DND-41 (cell line): ENCODE measurements around the gene MYL4.

ENCODE experiments used
- ATAC-seq: fragments of 200-7000 bp; cut with Tn5 transposase; 3 replicates; pipeline ENCODE4 v1.9.1; 2021; ENCODE audit warnings: low read depth; ENCODE audit not compliant: insufficient read depth
- DNase-seq: peaks from one replicate; pipeline ENCODE4 v3.0.0-alpha.2; 2020
- H2AFZ ChIP-seq: 2 replicates; pipeline ENCODE4 v1.6.0; 2012; ENCODE audit warnings: low read depth, low read length
- H3K27ac ChIP-seq: 2 replicates; pipeline ENCODE4 v1.5.1; 2012; ENCODE audit warnings: low read length, inconsistent platforms
- H3K27me3 ChIP-seq: fragments of 200-600 bp; sonication (generic); 2 replicates; pipeline ENCODE4 v1.6.0; 2012; ENCODE audit warnings: low read length, mild to moderate bottlenecking, inconsistent platforms; ENCODE audit not compliant: insufficient read depth, poor library complexity
- H3K36me3 ChIP-seq: 2 replicates; pipeline ENCODE4 v1.5.1; 2012; ENCODE audit warnings: low read length, inconsistent platforms; ENCODE audit not compliant: insufficient read depth
- H3K4me1 ChIP-seq: 2 replicates; pipeline ENCODE4 v1.5.1; 2012; ENCODE audit warnings: mild to moderate bottlenecking, low read length; ENCODE audit not compliant: insufficient read depth
- H3K4me2 ChIP-seq: 2 replicates; pipeline ENCODE4 v1.6.0; 2012; ENCODE audit warnings: mild to moderate bottlenecking, moderate library complexity, low read length, inconsistent platforms; ENCODE audit not compliant: insufficient read depth
- H3K4me3 ChIP-seq, 2 experiments: fragments of 200-600 bp in 1 of 2; shearing (Covaris generic) in 1 of 2; 2 replicates each; pipeline ENCODE4 v1.5.1; 2012 to 2016; ENCODE audit warnings: inconsistent platforms in 2 of 2, low read length in 2 of 2, mild to moderate bottlenecking in 2 of 2, low read depth in 1 of 2, moderate library complexity in 1 of 2
- H3K79me2 ChIP-seq: 2 replicates; pipeline ENCODE4 v1.6.0; 2012; ENCODE audit warnings: low read length, inconsistent platforms; ENCODE audit not compliant: insufficient read depth
- H3K9ac ChIP-seq: 2 replicates; pipeline ENCODE4 v1.6.0; 2012; ENCODE audit warnings: low read depth, mild to moderate bottlenecking, inconsistent platforms, low read length, moderate library complexity
- H3K9me3 ChIP-seq: 2 replicates; pipeline ENCODE4 v1.5.1; 2012; ENCODE audit warnings: low read length, moderate library complexity, mild to moderate bottlenecking, inconsistent platforms; ENCODE audit not compliant: insufficient read depth, severe bottlenecking
- H4K20me1 ChIP-seq: 2 replicates; pipeline ENCODE4 v1.6.0; 2012; ENCODE audit warnings: low read length; ENCODE audit not compliant: insufficient read depth
- CTCF ChIP-seq: IDR thresholded peaks from 2 replicates; pipeline ENCODE4 v1.5.1; 2012; ENCODE audit warnings: borderline replicate concordance, low read length, moderate library complexity, mild to moderate bottlenecking; ENCODE audit not compliant: poor library complexity, severe bottlenecking; ENCODE audit errors: extremely low read depth
- EZH2 ChIP-seq: IDR thresholded peaks from 3 replicates; pipeline ENCODE4 v1.6.1; 2012; ENCODE audit warnings: borderline replicate concordance, low read depth, mild to moderate bottlenecking, moderate library complexity, low read length, inconsistent platforms; ENCODE audit not compliant: severe bottlenecking

Gene MYL4

GRCh38 chr17:47227862-47228261 lies 18.7 kb downstream of the MYL4 start:
- Histone ChIP-seq H4K20me1 (no peaks in the 10 kb centered on the region), H3K4me3 (no peak overlapping the region), H3K4me1 (peaks cover 15% of the 10 kb centered on the region), H3K9me3 (peaks cover 3% of the 10 kb centered on the region), H3K36me3 (no peaks in the 10 kb centered on the region), H3K79me2 (no peaks in the 10 kb centered on the region), H3K9ac (no peak overlapping the region), H2AFZ (no peak overlapping the region), H3K4me2 (no peak overlapping the region), H3K27me3 (peaks cover 4% of the 10 kb centered on the region), H3K27ac (no peak overlapping the region)
- DNase-seq (no peak), ATAC-seq (no peak)
- TF ChIP-seq CTCF (no peak), EZH2 (no peak)

GRCh38 chr17:47229535-47230443 lies 20.6 kb downstream of the MYL4 start:
- peak; percentile 78 for DNase-seq
- H4K20me1 ChIP-seq, result no peaks in the 10 kb centered on the region
- no peaks in the 10 kb centered on the region for H3K79me2 ChIP-seq
- TF ChIP-seq CTCF, result peak; percentile 98
- TF ChIP-seq EZH2, result no peak
- H3K27me3 ChIP-seq, result peaks cover 4% of the 10 kb centered on the region
- H3K9me3 ChIP-seq, result no peaks in the 10 kb centered on the region
- peak overlapping the region; percentile 9; the same call in 1 of the 2 replicates for H3K27ac ChIP-seq
- peak overlapping the region; percentile 59 for H3K4me2 ChIP-seq
- peak overlapping the region; percentile 62 for H2AFZ ChIP-seq
- peaks cover 15% of the 10 kb centered on the region for H3K4me1 ChIP-seq
- peak overlapping the region; percentile 21; the same call in 1 of the 2 replicates for H3K9ac ChIP-seq
- ATAC-seq, result peak; percentile 94
- peak overlapping the region in 1 of 2 experiments; percentile 39; a peak in 2 of 4 replicates for H3K4me3 ChIP-seq
- no peaks in the 10 kb centered on the region for H3K36me3 ChIP-seq

DNA sequence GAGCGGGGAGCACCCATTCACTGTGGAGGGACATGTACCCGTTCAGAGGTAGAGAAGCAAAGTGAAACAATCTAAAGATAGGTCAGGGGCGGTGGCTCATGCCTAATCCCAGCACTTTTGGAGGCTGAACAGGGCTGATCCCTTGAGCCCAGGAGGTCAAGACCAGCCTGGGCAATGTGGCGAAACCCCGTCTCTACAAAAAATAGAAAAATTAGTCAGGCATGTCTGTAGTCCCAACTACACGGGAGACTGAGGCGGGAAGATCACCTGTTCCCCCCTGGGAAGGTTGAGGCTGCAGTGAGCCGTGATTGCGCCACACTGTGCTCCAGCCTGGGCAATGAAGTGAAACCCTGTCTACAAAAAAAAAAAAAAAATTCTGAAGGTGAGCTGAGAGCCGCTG lies 21.7 kb downstream of the MYL4 start:
- Histone ChIP-seq H3K36me3 (no peaks in the 10 kb centered on the region), H3K4me2 (no peak overlapping the region), H3K27me3 (peaks cover 4% of the 10 kb centered on the region), H4K20me1 (no peaks in the 10 kb centered on the region), H3K4me3 (no peak overlapping the region), H3K9ac (no peak overlapping the region), H3K27ac (no peak overlapping the region), H3K9me3 (no peaks in the 10 kb centered on the region), H3K4me1 (peaks cover 15% of the 10 kb centered on the region), H2AFZ (no peak overlapping the region), H3K79me2 (no peaks in the 10 kb centered on the region)
- ATAC-seq, result no peak
- no peak for TF ChIP-seq EZH2
- no peak for TF ChIP-seq CTCF
- no peak for DNase-seq
